ENCODE results near the gene LENG8. TPM values are rescaled to one million over a fixed set of nuclear protein-coding genes. Genes with fewer than 3 reads are reported as not detected.

LENG8 gene
- 100 to 1,000 TPM; 282 to 305 TPM for total RNA-seq

DNA sequence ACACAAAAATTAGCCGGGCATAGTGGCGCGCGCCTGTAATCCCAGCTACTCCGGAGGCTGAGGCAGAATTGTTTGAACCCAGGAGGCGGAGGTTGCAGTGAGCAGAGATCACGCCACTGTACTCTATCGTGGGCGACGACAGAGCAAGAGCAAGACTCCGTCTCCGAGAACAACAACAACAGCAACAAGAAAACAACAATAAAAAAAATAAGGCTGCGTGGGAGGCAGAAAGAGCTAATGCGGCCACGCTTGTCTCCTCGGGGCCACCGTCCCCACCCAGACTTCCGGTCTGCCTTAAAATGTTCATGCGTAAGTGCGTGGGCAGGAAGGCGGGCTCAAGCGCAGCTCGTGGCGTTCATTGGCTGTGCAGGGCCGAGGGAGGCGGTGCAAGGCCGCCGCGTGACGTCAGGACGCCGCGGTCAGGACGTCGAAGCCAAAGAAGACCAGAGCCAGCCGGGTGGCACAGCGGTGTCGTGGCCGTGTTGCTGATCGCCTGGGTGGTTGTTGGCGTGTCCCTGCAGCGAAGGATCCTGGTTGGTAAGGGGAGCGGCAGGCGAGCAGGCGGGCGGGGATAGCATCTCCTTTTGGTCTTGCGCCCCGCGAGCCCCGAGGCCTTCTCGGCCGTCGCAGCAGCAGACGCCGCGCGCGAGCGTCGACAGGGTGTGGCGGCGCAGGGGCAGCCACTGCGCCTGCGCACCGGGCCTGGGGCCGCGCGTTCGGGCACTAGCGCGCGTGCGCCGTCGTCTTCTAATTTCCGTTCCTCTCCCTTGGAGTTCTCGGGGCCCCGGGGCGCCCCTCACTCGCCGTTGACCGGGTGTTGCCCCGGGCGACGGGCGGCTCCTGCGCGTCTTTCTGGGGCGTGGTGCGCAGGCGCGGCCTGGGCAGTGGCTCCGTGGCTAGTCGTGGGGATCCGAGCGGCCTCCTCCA, at the start of gene LENG8:
Gene LENG8 (plus strand): TSS at position 426 of the 927 bp plus-strand sequence. CDS start 2,146 bp downstream, outside the sequence.
- TF ChIP-seq, protein P1, sequence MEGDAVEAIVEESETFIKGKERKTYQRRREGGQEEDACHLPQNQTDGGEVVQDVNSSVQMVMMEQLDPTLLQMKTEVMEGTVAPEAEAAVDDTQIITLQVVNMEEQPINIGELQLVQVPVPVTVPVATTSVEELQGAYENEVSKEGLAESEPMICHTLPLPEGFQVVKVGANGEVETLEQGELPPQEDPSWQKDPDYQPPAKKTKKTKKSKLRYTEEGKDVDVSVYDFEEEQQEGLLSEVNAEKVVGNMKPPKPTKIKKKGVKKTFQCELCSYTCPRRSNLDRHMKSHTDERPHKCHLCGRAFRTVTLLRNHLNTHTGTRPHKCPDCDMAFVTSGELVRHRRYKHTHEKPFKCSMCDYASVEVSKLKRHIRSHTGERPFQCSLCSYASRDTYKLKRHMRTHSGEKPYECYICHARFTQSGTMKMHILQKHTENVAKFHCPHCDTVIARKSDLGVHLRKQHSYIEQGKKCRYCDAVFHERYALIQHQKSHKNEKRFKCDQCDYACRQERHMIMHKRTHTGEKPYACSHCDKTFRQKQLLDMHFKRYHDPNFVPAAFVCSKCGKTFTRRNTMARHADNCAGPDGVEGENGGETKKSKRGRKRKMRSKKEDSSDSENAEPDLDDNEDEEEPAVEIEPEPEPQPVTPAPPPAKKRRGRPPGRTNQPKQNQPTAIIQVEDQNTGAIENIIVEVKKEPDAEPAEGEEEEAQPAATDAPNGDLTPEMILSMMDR (IDR thresholded peaks at IDR 0.05) = no peak
- ATAC-seq (ENCODE audit: insufficient number of reproducible peaks, low FRiP score, low read depth) (peak; percentile 97), DNase-seq (ENCODE audit: low spot score) (peak; percentile 91)
- Histone ChIP-seq H3K4me1 (ENCODE audit: control insufficient read depth in 1 of 2, low read depth in 2 of 2) (peaks cover 27 to 34% of the 10 kb centered on the region in 2 donors), H3K9me3 (no peaks in the 10 kb centered on the region), H3K27ac (peak within 1 kb of the TSS; percentile 96 to 100), H3K27me3 (replicated peaks; ENCODE audit: insufficient read depth) (no peaks in the 10 kb centered on the region), H3K36me3 (peaks cover 30% of the 10 kb centered on the region), H3K4me3 (peak within 1 kb of the TSS; percentile 91)

DNA sequence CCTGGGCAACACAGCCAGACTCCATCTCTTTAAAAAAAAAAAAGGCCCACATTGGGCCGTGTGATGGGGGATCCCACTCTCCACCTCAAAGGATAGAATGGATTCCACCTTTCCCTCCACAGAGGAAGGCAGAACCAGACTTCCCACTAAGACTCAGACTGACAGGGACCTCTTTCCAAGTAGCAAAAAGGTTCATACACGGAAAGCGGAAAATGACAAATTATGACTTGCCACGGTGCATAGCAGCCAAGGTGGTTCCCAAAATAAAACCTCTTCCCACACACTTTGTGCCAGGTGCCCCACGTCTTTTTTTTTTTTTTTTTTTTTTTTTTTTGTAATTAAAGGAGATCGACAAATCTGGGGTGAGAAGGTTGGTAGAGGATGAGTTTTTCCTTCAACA, 48.1 kb upstream of the LENG8 start:
- DNase-seq (ENCODE audit: low spot score) (no peak), ATAC-seq (ENCODE audit: insufficient number of reproducible peaks, low FRiP score, low read depth) (no peak)
- Histone ChIP-seq H3K27me3 (replicated peaks; ENCODE audit: insufficient read depth) (no peaks in the 10 kb centered on the region), H3K27ac (no peak overlapping the region), H3K4me1 (ENCODE audit: control insufficient read depth in 1 of 2, low read depth in 2 of 2) (no peaks in the 10 kb centered on the region), H3K4me3 (no peak overlapping the region), H3K36me3 (no peaks in the 10 kb centered on the region), H3K9me3 (no peaks in the 10 kb centered on the region)
- TF ChIP-seq, protein P1 (IDR thresholded peaks at IDR 0.05) = no peak

DNA sequence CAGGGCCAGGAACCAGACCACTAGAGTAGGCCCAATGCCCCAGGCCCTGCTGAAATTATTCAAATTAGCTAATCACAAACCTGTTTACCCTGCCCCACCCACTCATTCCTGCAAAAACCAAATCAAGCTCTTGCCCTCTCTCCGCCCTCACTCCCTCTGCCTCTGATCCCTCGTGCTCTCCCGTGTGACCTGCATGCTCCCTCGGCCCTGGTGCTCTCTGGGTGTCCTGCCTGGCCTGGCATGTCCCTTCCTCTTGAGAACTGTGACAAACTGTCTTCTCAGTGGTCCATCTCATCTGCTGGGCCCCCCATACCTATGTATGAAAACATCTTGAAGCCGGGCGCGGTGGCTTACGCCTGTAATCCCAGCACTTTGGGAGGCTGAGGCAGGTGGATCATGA, 45.9 kb upstream of the LENG8 start:
- no peak for DNase-seq (ENCODE audit: low spot score)
- TF ChIP-seq, protein P1 (IDR thresholded peaks at IDR 0.05) = no peak
- Histone ChIP-seq H3K4me3 (no peak overlapping the region), H3K4me1 (ENCODE audit: control insufficient read depth in 1 of 2, low read depth in 2 of 2) (no peaks in the 10 kb centered on the region), H3K36me3 (no peaks in the 10 kb centered on the region), H3K27me3 (replicated peaks; ENCODE audit: insufficient read depth) (no peaks in the 10 kb centered on the region), H3K27ac (no peak overlapping the region), H3K9me3 (no peaks in the 10 kb centered on the region)
- no peak for ATAC-seq (ENCODE audit: insufficient number of reproducible peaks, low FRiP score, low read depth)

GRCh38 chr19:54405628-54406027, 43.4 kb upstream of the LENG8 start:
- no peaks in the 10 kb centered on the region for H3K9me3 ChIP-seq
- H3K36me3 ChIP-seq = no peaks in the 10 kb centered on the region
- no peak overlapping the region for H3K27ac ChIP-seq
- no peaks in the 10 kb centered on the region for H3K27me3 ChIP-seq (replicated peaks; ENCODE audit: insufficient read depth)
- ATAC-seq (ENCODE audit: insufficient number of reproducible peaks, low FRiP score, low read depth) (no peak), DNase-seq (ENCODE audit: low spot score) (no peak)
- no peak overlapping the region for H3K4me3 ChIP-seq
- TF ChIP-seq, protein P1 (IDR thresholded peaks at IDR 0.05) = no peak
- no peaks in the 10 kb centered on the region for H3K4me1 ChIP-seq (ENCODE audit: control insufficient read depth in 1 of 2, low read depth in 2 of 2)

GRCh38 chr19:54407780-54408179, 41.2 kb upstream of the LENG8 start:
- ATAC-seq (ENCODE audit: insufficient number of reproducible peaks, low FRiP score, low read depth) (no peak), DNase-seq (ENCODE audit: low spot score) (no peak)
- H3K27ac ChIP-seq = no peak overlapping the region
- H3K4me1 ChIP-seq (ENCODE audit: control insufficient read depth in 1 of 2, low read depth in 2 of 2) = no peaks in the 10 kb centered on the region
- H3K36me3 ChIP-seq = no peaks in the 10 kb centered on the region
- no peaks in the 10 kb centered on the region for H3K27me3 ChIP-seq (replicated peaks; ENCODE audit: insufficient read depth)
- no peak overlapping the region for H3K4me3 ChIP-seq
- TF ChIP-seq, protein P1 (IDR thresholded peaks at IDR 0.05) = no peak
- H3K9me3 ChIP-seq = no peaks in the 10 kb centered on the region
